Measurements from ENCODE around the gene BCL2L15.

The BCL2L15 gene

DNA sequence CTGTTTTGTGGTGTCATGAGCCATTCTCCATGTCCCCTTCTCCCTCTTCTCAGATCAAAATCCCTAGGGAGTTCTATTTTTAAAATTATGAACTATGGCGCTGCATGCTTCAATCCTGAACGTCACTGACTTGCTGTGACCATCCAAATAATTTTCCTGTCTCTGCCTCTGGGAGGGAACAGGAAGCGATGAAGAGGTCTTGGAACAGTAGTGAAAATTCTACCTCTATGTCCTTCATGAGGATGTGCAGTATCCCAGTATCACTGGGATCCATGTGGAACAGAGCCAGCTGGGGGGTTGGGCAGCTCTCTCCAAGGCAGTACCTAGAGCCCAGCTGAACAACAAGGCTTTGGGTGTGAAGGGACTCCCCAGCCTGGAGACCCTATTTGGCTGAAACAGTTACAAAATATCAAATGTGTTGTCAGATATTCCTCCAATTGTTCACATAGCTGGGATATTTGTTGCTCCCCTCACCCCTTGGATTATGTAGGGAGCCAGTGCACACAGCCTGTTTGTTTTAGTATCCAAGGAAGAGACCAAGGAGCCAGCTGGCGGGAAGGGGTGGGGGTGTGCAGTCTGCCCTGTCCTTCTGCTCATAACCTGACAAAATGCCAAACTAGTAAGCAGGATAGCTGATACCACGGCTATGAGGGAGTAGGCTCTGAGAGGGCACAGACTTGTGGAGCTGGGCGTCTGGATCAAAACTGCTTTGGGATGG lies 25.4 kb upstream of the BCL2L15 start:
- no peak for DNase-seq (ENCODE audit: low read depth in 1 of 2, low spot score in 1 of 2)

DNA sequence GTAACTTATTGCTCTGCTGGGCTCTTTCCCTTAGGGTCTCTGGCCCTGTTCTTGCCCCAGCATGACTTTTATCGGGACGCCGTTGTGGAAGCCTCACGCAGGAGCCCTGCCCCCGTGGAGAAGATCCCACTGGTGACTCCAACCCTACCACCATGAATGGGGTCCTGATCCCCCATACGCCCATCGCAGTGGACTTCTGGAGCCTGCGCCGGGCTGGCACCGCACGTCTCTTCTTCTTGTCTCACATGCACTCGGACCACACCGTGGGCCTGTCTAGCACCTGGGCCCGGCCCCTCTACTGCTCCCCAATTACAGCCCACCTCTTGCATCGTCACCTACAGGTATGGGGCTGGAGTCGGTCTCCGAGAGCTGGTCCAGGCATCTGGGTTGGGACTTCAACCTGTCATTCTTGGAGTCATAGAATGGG lies 18.1 kb upstream of the BCL2L15 start:
- no peak for DNase-seq (ENCODE audit: low read depth in 1 of 2, low spot score in 1 of 2)

DNA sequence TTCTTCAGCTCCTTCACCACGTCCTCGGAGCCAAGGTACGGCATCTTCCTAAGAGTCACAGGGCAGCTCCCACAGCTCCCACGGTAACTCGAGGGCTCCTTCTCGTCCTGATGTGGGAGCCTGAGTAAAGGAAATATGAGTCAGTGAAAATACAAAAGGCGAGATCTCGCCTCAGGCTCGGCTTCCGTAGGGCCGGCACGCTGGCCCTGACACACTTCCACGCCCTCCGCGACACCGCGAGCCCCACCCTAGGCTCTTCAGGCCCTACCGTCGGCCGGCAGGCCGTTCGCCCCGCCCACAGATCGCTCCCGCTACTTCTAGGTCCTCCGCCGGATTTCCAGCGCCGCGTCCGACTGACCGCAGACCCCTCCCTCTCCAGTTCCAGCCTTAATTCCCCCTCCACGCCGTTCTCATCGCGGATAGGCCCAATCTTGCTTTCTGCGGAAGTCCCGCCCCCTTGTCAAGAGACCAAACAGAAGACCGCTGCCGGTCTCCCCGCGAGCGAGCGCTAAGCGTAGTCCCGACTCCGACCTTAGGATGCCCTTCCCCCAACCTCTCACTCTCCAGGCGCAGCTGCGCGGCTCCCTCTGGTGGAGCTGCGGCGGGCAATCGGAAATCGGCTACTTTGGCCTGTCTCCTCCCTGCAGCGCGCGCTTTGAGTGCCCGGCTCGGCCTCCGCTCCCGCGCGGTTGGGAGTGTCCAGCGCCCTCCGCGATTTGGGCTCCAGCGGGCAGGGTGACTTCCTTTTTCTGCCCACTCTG lies 17.5 kb upstream of the BCL2L15 start, which contains the start of the genes AP4B1 and DCLRE1B:
Gene AP4B1, minus strand, starts transcription at position 126 of the 761 bp plus-strand sequence. Its CDS starts 82 bp downstream, at position 44.
Gene DCLRE1B, plus strand, starts transcription at position 653 of the 761 bp plus-strand sequence. CDS start 261 bp downstream, outside the sequence.
- peak; percentile 87 to 94 for DNase-seq (ENCODE audit: low read depth in 1 of 2, low spot score in 1 of 2)

DNA sequence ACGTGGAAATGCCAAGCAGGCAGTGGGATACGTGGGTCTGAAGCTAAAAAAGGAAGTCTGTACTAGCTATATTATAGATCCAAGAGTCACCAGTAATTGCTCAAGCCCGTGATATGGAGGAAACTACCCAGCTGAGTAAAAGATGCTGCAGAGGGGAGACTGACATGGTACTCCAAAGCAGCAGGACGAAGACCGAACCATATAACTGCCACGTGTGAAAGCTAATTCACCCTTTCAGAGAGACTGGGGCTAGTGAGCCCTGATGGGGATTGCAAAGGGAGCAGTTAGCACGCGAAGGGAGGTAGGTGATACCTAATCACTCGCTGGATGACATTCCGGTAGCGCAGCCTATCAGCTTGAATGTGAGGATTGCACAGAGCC lies 16.9 kb upstream of the BCL2L15 start:
- no peak for DNase-seq (ENCODE audit: low read depth in 1 of 2, low spot score in 1 of 2)

DNA sequence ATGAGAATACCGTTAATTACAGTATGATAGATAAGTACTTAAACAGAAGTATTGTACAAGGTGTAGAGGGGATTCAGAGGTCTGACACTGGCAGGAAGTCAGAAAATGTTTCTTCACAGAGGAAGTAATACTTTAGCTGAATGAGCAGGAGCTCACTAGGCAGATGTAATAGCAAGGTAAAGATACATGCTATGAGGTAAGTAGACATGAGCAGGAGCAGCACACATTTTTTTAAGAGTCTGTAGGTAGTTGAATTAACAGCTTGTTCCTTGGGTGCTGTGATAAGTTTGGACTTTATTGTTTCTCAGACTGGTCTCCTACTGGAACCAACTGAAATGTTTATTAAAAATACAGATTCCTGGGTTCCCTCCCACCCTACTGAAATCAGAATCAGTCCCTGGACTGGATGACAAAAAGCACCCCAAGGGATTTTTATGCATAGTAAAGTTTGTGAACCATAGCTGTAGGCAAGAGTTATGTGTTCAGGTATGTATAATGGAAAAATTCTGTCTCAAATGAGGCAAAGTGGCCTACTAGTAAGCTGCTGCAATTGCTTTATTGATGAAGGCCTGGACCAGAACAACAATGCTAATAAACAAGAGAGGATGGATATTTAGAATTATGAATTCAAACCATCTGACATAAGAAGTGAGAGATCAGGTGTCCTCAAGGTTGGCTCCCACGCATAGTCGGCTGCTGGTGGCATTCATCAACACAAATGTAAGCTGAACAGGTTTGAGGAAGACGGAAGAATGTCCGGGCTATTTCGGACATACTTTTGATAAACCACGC lies 16.3 kb upstream of the BCL2L15 start:
- DNase-seq (ENCODE audit: low read depth in 1 of 2, low spot score in 1 of 2) = no peak

DNA sequence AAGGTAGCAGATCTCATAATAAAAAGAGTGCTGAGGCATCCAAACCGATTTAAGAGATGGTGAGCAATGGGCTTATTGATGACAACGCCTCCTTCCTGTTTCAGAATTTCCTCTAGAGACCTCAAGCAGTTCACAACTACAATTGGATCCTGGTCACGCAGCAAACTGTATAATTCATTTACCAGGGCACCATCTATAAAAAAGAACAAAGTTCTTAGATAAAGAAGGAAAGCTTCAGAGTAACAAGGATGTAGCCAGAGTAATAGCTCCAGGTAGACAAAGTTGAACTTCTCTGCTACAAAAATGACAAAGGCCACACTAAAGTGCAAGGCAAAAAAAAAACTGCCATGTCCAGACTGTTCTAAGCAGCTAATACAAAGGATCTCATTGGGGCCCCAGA lies 13.8 kb upstream of the BCL2L15 start:
- no peak for DNase-seq (ENCODE audit: low read depth in 1 of 2, low spot score in 1 of 2)

DNA sequence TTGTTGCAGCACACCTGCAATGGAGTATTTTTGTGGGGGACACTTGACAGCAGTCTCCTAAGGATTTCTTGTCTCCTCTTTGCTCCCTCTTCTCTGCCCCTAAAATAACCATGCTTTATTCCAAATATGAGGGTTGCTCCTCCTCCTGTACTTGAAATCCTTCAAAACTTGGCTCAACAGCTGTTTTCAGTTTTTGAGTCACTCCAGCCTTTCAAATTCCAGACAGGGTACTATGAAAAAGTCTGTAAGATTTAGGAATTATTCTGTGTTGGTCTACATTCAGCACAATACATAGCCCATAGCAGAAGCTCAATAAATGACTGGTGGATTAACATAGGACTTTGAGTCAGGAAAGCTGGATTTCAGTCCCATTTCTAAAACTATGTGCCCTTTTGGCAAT lies 11.7 kb upstream of the BCL2L15 start:
- DNase-seq (ENCODE audit: low read depth in 1 of 2, low spot score in 1 of 2) = no peak

DNA sequence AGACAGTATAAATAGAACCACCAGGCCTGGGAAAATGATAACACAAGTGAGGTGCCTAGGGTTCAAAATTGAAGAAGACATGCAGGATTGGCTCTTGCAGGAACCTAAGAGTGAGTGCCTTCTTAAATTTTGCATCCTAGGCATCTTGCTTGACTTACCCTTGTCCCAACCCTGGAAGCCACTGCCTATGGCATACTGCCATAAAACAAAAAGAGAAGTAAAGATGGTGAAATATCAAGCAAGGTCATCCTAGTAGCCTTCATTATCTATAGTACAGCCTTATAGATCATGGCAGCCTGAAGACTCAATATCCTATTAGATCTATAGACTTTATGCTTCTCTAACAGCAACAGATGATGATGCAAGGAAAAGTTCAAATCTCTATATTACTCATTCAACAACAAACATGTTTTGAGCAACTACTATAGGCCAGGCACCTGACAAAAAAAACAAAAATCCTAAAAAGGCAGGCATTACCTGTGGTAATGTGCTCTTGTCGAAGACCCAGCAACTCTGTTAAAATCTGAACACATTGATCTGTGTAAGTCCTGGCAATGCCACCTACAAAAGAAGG lies 10.9 kb upstream of the BCL2L15 start:
- DNase-seq (ENCODE audit: low read depth in 1 of 2, low spot score in 1 of 2) = no peak

DNA sequence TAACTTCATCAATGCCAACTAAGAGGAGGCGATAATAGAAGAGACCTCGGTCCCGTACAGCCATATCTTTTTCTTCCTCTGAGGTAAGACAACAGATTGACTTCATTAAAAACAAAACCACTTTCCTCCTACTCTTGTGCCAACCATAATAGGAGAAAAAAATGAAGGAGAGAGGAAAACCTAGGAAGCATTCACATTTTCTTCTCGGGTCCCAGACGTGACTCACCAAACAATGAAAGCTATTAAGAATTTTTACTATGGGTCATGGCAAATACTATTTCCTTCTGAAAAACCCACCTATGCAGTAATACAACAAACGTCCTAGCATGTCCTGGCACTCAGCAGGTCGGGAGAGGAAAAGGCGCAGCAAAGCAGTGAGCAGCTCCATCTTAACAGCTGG lies 8.6 kb upstream of the BCL2L15 start:
- DNase-seq (ENCODE audit: low read depth in 1 of 2, low spot score in 1 of 2) = no peak

DNA sequence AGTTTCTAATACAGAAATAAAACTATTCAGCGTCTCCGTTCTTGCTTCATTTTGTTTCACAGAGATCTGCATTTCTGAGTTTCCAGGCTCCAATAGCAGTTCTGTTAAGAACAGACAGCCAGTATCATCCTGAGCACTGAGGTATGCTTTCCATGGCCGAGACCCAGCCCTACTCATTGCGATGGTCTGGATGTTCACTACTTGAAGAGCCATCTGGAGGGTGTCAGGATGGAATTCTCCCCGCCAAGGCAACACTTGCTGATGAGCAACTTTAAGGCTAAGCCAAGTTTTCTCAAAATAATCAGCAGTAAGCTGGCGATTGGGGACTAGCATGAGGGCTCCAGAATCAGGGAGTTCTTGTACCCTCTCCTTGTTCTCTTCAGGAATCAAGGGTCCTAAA lies 7.7 kb upstream of the BCL2L15 start:
- no peak for DNase-seq (ENCODE audit: low read depth in 1 of 2, low spot score in 1 of 2)

DNA sequence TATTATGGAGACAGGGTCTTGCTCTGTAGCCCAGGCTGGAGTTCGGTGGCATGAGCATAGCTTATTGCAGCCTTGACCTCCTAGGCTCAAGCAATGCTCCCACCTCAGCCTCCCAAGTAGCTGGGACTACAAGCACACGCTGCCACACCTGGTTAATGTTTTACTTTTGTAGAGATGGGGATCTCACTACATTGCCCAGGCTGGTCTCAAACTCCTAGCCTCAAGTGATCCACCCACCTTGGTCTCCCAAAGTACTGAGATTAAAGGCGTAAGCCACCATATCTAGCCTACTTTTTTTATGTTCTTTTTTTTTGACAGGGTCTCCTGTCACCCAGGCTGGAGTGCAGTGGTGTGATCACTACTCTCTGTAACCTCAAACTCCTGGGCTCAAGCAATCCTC lies 5.9 kb upstream of the BCL2L15 start:
- DNase-seq (ENCODE audit: low read depth in 1 of 2, low spot score in 1 of 2) = no peak

DNA sequence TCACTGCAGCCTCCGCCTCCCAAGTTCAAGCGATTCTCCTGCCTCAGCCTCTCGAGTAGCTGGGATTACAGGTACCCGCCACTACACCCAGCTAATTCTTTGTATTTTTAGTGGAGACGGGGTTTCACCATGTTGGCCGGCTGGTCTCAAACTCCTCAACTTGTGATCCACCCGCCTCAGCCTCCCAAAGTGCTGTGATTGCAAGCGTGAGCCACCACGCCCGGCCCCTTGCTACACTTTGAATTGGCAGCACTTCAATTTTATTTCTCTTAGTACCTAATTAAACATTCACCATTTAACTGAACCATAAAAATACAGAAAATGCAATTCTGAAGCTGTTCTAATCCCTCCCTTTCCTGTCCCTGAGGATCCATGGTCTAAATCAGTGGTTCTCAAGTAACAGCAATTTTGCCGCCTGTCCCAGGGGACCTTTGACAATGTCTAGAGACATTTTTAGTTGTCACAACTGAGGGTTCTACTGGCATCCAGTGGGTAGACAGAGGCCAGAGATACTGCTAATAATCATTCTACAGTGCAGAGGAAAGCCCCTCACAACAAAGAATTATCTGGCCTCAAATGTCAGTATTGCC lies 4.3 kb upstream of the BCL2L15 start:
- DNase-seq (ENCODE audit: low read depth in 1 of 2, low spot score in 1 of 2) = no peak

DNA sequence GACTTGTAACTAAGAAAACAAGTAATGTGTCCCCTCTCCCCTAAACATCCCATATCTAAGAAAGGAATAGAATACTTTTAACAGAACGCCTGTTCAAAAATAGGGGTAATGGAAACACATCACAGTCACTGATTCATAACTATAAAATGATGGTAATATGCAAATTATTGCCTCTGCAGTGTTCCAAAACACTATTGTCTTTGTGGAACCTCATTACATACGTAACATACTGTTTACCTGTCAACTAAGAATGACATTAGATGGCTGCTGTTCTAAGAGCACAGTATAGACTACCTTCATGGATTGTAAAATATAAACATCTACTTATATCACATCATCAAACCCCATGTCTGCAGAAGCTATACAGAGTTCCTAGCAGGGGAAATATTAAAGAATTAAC lies 3.4 kb upstream of the BCL2L15 start:
- no peak for DNase-seq (ENCODE audit: low read depth in 1 of 2, low spot score in 1 of 2)

DNA sequence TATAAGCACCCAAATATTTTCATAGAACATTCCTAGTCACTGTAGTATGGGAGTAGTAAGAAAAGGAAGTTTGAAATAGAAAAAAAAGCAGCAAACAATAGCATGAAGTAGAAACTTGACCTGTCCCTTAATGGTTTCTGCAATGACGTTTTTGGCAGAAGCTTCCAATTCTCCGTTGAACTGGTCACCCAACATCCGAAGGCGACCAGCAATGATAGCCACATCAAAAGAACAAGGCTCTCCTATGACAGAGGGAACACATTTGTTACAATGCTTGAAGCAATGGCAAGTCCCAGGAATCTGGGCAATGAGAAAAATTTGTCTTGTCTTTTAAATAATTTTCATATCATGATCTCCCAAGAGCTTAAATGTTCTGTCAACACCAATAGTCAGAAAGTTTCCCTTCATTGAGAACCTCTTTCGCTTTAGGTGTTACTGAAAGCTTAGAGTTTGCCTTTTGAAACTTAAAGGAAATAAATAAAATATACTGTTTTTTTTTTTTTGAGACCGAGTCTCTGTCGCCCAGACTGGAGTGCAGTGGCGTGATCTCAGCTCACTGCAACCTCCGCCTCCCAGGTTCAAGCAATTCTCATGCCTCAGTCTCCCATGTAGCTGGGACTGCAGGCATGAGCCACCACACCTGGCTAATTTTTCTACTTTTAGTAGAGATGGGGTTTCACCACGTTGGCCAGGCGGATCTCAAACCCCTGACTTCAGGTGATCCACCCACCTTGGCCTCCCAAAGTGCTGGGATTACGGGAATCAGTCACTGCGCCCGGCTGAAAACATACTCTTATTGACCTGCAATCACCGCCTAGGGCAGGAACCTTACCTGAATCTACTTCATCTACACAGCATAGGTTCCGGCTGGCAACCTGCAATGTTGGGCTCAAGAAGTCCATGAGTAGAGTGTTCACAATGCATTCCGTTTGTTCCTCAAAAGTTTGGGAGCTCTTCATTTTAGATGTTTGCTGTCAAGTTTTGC lies 672 bp downstream of the BCL2L15 start:
- no peak for DNase-seq (ENCODE audit: low read depth in 1 of 2, low spot score in 1 of 2)

DNA sequence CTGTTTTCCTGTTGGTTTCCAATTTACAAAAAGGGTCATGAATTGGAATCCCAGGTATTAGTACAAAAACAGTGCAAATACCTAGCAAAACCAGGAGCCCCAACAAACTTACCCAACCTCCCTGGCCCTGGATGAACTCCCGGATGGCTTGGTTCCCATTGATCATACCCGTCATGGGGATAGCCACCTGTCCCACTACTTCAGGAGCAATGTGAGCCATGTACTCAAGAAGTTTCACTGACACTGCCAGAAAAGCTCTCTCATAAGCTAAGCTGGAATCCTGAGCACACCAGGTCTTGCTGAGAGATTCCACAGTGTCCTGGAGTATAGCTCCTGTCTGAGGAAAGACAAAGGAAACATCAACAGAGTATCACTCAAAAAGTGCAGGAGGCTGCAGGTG lies 5.7 kb downstream of the BCL2L15 start:
- DNase-seq (ENCODE audit: low read depth in 1 of 2, low spot score in 1 of 2) = no peak

DNA sequence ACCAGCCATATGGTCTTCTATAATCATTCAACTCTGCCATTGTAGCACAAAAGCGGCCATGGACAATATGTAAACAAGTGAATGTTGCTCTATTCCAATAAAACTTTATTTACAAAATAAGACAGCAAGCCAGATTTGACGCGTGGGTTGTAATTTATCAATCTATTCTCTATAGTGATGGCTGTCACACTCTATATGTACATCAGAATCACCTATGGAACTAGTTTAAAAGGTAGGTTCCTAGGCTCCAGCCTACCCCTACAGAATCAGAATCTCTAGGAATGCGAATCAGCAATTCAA lies 7.7 kb downstream of the BCL2L15 start:
- DNase-seq (ENCODE audit: low read depth in 1 of 2, low spot score in 1 of 2) = no peak

DNA sequence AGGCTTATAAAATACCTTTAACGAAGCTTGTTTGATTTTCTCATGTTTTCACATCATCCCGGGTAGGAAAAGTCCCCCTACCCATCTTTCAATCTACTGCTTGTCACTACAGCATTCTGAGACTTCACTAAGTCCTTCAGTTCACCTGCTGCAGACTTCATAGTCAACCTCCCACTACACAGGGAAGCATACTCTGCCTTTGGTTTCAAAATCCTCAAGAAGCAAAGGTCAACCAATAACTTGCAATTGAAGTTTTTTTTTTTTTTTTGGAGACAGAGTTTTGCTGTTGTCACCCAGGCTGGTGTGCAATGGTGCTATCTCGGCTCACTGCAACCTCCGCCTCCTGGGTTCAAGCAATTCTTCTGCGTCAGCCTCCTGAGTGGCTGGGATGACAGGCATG lies 11.2 kb downstream of the BCL2L15 start:
- no peak for DNase-seq (ENCODE audit: low read depth in 1 of 2, low spot score in 1 of 2)

DNA sequence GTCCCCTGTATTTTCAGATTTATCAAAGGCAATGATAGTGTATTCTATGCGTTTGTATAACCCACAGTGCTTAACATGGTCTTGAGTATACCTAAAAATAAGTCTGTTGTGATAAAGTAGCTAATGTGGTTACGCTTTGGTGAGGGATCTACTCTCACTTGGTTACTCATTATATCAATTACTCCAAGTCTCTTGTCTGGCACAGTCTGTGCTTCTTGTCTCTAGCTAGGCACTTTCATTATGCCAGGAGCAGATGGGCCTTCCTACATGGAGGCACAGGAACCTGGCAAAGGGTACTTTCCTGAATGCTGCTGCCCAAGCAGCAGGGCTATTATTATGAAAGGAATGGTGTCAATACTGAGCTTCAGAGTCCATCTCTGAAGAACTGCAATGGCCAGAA lies 11.7 kb downstream of the BCL2L15 start:
- no peak for DNase-seq (ENCODE audit: low read depth in 1 of 2, low spot score in 1 of 2)

DNA sequence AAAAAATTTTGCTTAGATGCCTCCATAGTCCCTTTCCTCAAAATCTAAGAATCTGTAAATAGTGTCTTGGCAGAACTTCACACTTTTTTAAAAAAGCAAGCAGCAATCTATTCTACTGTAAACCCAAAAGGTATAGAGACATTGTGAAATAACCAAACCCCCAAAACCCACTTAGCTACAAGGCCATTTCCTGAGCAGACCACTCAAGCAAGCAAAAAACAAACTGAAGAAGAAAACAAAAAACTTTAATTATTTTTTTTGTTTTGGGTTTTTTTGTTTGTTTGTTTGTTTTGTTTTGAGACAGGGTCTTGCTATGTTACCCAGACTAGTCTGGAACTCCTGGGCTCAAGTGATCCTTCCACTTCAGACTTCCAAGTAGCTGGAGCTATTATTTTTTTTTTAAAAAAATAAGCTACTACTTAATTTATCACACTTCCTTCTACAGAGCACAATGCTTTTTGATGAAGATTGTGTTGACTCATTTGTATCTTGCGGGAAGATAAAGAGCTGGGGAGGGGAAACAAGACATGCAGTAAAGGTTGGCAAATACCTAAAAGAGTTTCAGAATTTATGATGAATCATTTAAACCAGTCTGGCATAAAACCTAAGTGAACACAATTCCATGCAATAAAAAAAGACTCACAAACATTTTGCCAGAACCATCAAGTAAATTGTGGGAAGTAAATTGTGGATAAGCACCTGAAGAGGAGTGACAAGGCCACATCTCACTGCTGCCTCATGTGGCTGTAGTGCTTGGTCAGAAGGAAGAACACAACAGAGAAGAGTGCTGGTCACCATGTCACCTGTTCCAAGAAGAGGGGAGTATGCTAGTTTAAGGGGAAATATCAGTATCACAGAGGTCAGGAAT lies 13.1 kb downstream of the BCL2L15 start:
- no peak for DNase-seq (ENCODE audit: low read depth in 1 of 2, low spot score in 1 of 2)

Data from activated T-helper 1 cell treated with anti-CD3 and anti-CD28 coated beads, Interleukin-2, amount 50 U/mL, for 16 hours (primary cell).